MM.1S (cell line): Measurements from ENCODE around the gene IGF1R.

Experiments
- DNase-seq: peaks from one replicate; pipeline ENCODE4 v3.0.0-alpha.2; 2015
- H2AFZ ChIP-seq: fragments of 300-600 bp; sonication (generic); 2 replicates; pipeline ENCODE4 v1.6.0; 2016; ENCODE audit warnings: antibody characterized with exemption, low read length
- H3F3A ChIP-seq: fragments of 300-600 bp; sonication (generic); 2 replicates; pipeline ENCODE4 v1.6.1; 2016; ENCODE audit warnings: mild to moderate bottlenecking, antibody characterized with exemption, low read length, moderate library complexity, mixed read lengths; ENCODE audit not compliant: insufficient read depth
- H3K27ac ChIP-seq: fragments of 300-600 bp; sonication (generic); 2 replicates; pipeline ENCODE4 v1.5.1; 2016; ENCODE audit warnings: mild to moderate bottlenecking, low read length
- H3K27me3 ChIP-seq: fragments of 300-600 bp; sonication (generic); replicated peaks from 2 replicates; pipeline ENCODE4 v1.6.0; 2016; ENCODE audit warnings: low read length; ENCODE audit not compliant: insufficient read depth
- H3K36me3 ChIP-seq: fragments of 300-600 bp; sonication (generic); replicated peaks from 2 replicates; pipeline ENCODE4 v1.6.1; 2016; ENCODE audit warnings: mild to moderate bottlenecking, low read length, mixed read lengths; ENCODE audit not compliant: insufficient read depth
- H3K4me1 ChIP-seq: fragments of 300-600 bp; sonication (generic); 2 replicates; pipeline ENCODE4 v1.6.1; 2016; ENCODE audit warnings: low read length, mixed read lengths
- H3K4me2 ChIP-seq: fragments of 300-600 bp; sonication (generic); 2 replicates; pipeline ENCODE4 v1.6.0; 2016; ENCODE audit warnings: low read depth, low read length
- H3K4me3 ChIP-seq: fragments of 300-600 bp; sonication (generic); 2 replicates; pipeline ENCODE4 v1.5.1; 2016; ENCODE audit warnings: low read length, mixed read lengths
- H3K79me2 ChIP-seq: fragments of 300-600 bp; sonication (generic); 2 replicates; pipeline ENCODE4 v1.6.1; 2016; ENCODE audit warnings: mixed run types, low read length, mixed read lengths
- H3K9ac ChIP-seq: fragments of 300-600 bp; sonication (generic); 2 replicates; pipeline ENCODE4 v1.6.1; 2016; ENCODE audit warnings: low read length, mixed read lengths
- H3K9me2 ChIP-seq: fragments of 300-600 bp; sonication (generic); replicated peaks from 2 replicates; pipeline ENCODE4 v1.6.1; 2016; ENCODE audit warnings: mild to moderate bottlenecking, low read length, mixed read lengths; ENCODE audit not compliant: insufficient read depth
- H3K9me3 ChIP-seq: fragments of 300-600 bp; sonication (generic); replicated peaks from 2 replicates; pipeline ENCODE4 v1.6.1; 2016; ENCODE audit warnings: mild to moderate bottlenecking, low read length, mixed read lengths; ENCODE audit not compliant: insufficient read depth
- H4K20me1 ChIP-seq: fragments of 300-600 bp; sonication (generic); 2 replicates; pipeline ENCODE4 v1.6.1; 2016; ENCODE audit warnings: mild to moderate bottlenecking, low read length, moderate library complexity, mixed read lengths; ENCODE audit not compliant: insufficient read depth
- CTCF ChIP-seq: fragments of 300-600 bp; sonication (generic); IDR thresholded peaks from 2 replicates; pipeline ENCODE4 v1.5.1; 2016; ENCODE audit warnings: antibody characterized with exemption, low read length, mixed read lengths
- EZH2 ChIP-seq: fragments of 300-600 bp; sonication (generic); optimal IDR thresholded peaks from 2 replicates; pipeline ENCODE3; 2017; ENCODE audit warnings: low read depth, mild to moderate bottlenecking, antibody characterized with exemption, low read length, mixed read lengths
- EZH2phosphoT487 ChIP-seq: fragments of 300-600 bp; sonication (generic); IDR thresholded peaks from 2 replicates; pipeline ENCODE4 v1.6.1; 2018; ENCODE audit warnings: antibody characterized with exemption, low read length

The IGF1R gene

GRCh38 chr15:98735304-98735703, 87.0 kb downstream of the IGF1R start:
- Histone ChIP-seq H3K9me3 (no peaks in the 10 kb centered on the region), H3F3A (no peaks in the 10 kb centered on the region), H3K27ac (no peak overlapping the region), H3K4me2 (no peak overlapping the region), H3K9me2 (no peaks in the 10 kb centered on the region), H3K4me1 (no peaks in the 10 kb centered on the region), H2AFZ (no peak overlapping the region), H3K4me3 (no peak overlapping the region), H4K20me1 (no peaks in the 10 kb centered on the region; the same call in 1 of the 2 replicates), H3K36me3 (no peaks in the 10 kb centered on the region), H3K27me3 (no peaks in the 10 kb centered on the region), H3K9ac (no peak overlapping the region), H3K79me2 (peaks cover 94% of the 10 kb centered on the region)
- no peak for DNase-seq
- TF ChIP-seq EZH2phosphoT487 (no peak), EZH2 (no peak), CTCF (no peak)

- Histone ChIP-seq H3K9me3 (no peaks in the 10 kb centered on the region), H3K4me2 (no peak overlapping the region), H3K27ac (no peak overlapping the region), H3K27me3 (no peaks in the 10 kb centered on the region), H2AFZ (no peak overlapping the region), H3K36me3 (no peaks in the 10 kb centered on the region), H3K9me2 (no peaks in the 10 kb centered on the region), H4K20me1 (no peaks in the 10 kb centered on the region; the same call in 1 of the 2 replicates), H3F3A (no peaks in the 10 kb centered on the region), H3K79me2 (peaks cover 90% of the 10 kb centered on the region), H3K4me1 (no peaks in the 10 kb centered on the region), H3K9ac (no peak overlapping the region), H3K4me3 (no peak overlapping the region)
- TF ChIP-seq EZH2 (no peak), EZH2phosphoT487 (no peak), CTCF (no peak)
- no peak for DNase-seq
Observed at GRCh38 chr15:98735895-98736617, 87.7 kb downstream of the IGF1R start.

GRCh38 chr15:98737159-98737558, 88.8 kb downstream of the IGF1R start:
- H3K9ac ChIP-seq: no peak overlapping the region
- no peak overlapping the region for H2AFZ ChIP-seq
- H3K9me2 ChIP-seq: no peaks in the 10 kb centered on the region
- H3F3A ChIP-seq: no peaks in the 10 kb centered on the region
- TF ChIP-seq CTCF (no peak), EZH2phosphoT487 (no peak), EZH2 (no peak)
- no peaks in the 10 kb centered on the region for H3K9me3 ChIP-seq
- DNase-seq: no peak
- H3K27me3 ChIP-seq: no peaks in the 10 kb centered on the region
- peaks cover 89% of the 10 kb centered on the region for H3K79me2 ChIP-seq
- no peaks in the 10 kb centered on the region; the same call in 1 of the 2 replicates for H4K20me1 ChIP-seq
- H3K4me1 ChIP-seq: no peaks in the 10 kb centered on the region
- H3K4me3 ChIP-seq: no peak overlapping the region
- H3K27ac ChIP-seq: no peak overlapping the region
- no peaks in the 10 kb centered on the region for H3K36me3 ChIP-seq
- no peak overlapping the region for H3K4me2 ChIP-seq
